Tibial artery (tissue), 4 donors: Measurements from ENCODE around the gene BRMS1L.
"Not testable (repeated sequence)": the region's sequence is repeated elsewhere in the genome, so short reads cannot be mapped to it uniquely, and the experiment has no call there.

Experiments used
- DNase-seq, 2 donors: peaks; one replicate each; pipeline ENCODE4 v3.0.0-alpha.2; 2019
- H3K27ac ChIP-seq, 2 donors: fragments of 200-600 bp; sonication (generic) in 1 of 2; 1 replicate in 1 of 2; 2 replicates in 1 of 2; pipeline ENCODE4 v1.5.1; 2018 to 2019; ENCODE audit warnings: mild to moderate bottlenecking in 1 of 2
- H3K27me3 ChIP-seq, 2 donors: fragments of 200-600 bp; sonication (generic) in 1 of 2; one replicate each; pipeline versions ENCODE4 v1.5.1 to v1.6.0; 2016 to 2019
- H3K36me3 ChIP-seq, 3 donors: fragments of 200-600 bp; sonication (generic) in 2 of 3; one replicate each; pipeline ENCODE4 v1.5.1; 2016 to 2019; ENCODE audit warnings: mild to moderate bottlenecking in 2 of 3
- H3K4me1 ChIP-seq, 4 donors: fragments of 200-600 bp; sonication (generic) in 2 of 4; 1 replicate in 3 of 4; 2 replicates in 1 of 4; pipeline ENCODE4 v1.5.1; 2016 to 2019
- H3K4me3 ChIP-seq, 2 donors: fragments of 200-600 bp; sonication (generic) in 1 of 2; 1 replicate in 1 of 2; 2 replicates in 1 of 2; pipeline ENCODE4 v1.5.1; 2018 to 2019; ENCODE audit warnings: mild to moderate bottlenecking in 2 of 2
- H3K9me3 ChIP-seq, 3 donors: fragments of 200-600 bp; sonication (generic) in 1 of 3; one replicate each; pipeline ENCODE4 v1.5.1; 2016 to 2019
- CTCF ChIP-seq, 2 experiments: fragments of 200-600 bp in 1 of 2; fragments of 450-650 bp in 1 of 2; IDR thresholded peaks; one replicate each; pipeline ENCODE4 v1.5.1; 2017 to 2019; ENCODE audit warnings: antibody characterized with exemption in 2 of 2, mild to moderate bottlenecking in 1 of 2, moderate library complexity in 1 of 2
- intact Hi-C: fragments of 100-400 bp; cut with DNase I; formaldehyde crosslinking; loops from one replicate; pipeline ENCODE4 v1.15.0; 2023; ENCODE audit warnings: low total_unique reads

The BRMS1L gene

GRCh38 chr14:35826218-35826951, at the start of gene BRMS1L:
Gene BRMS1L, plus strand, starts transcription at chr14:35826338. Its CDS starts 179 bp downstream, at chr14:35826517.
- intact Hi-C loops = no loop called here
- Histone ChIP-seq H3K4me1 (peaks cover 0 to 12% (median 9%) of the 10 kb centered on the region in 4 donors), H3K9me3 (no peaks in the 10 kb centered on the region), H3K4me3 (peak within 1 kb of the TSS; percentile 74 to 87), H3K36me3 (peaks cover 0 to 1% (median under 1%) of the 10 kb centered on the region in 3 donors), H3K27me3 (no peaks in the 10 kb centered on the region), H3K27ac (peak within 1 kb of the TSS; percentile 95 to 98)
- peak; percentile 98 to 99 for DNase-seq
- TF ChIP-seq CTCF (IDR thresholded peaks at IDR 0.05) = peak in 1 of 2 experiments; percentile 16

- Histone ChIP-seq H3K27ac (no peak overlapping the region), H3K9me3 (peaks cover 0 to 14% (median 0%) of the 10 kb centered on the region in 3 donors), H3K36me3 (peaks cover 0 to 10% (median 4%) of the 10 kb centered on the region in 3 donors), H3K4me1 (no peaks in the 10 kb centered on the region), H3K4me3 (no peak overlapping the region), H3K27me3 (no peaks in the 10 kb centered on the region)
- TF ChIP-seq CTCF (IDR thresholded peaks at IDR 0.05) = no peak
- intact Hi-C loops = no loop called here
- no peak for DNase-seq
These were observed 49.3 kb upstream of the BRMS1L start for GRCh38 chr14:35776823-35777222.

- DNase-seq, intact Hi-C loops, H3K36me3 ChIP-seq: not testable (repeated sequence)
These were observed 48.6 kb upstream of the BRMS1L start for GRCh38 chr14:35777550-35777949.

GRCh38 chr14:35779368-35779767, 46.8 kb upstream of the BRMS1L start:
- Histone ChIP-seq H3K9me3 (peaks cover 0 to 18% (median 0%) of the 10 kb centered on the region in 3 donors), H3K4me3 (no peak overlapping the region), H3K4me1 (no peaks in the 10 kb centered on the region), H3K36me3 (peaks cover 0 to 4% (median 4%) of the 10 kb centered on the region in 3 donors), H3K27me3 (no peaks in the 10 kb centered on the region), H3K27ac (no peak overlapping the region)
- intact Hi-C loops = no loop called here
- no peak for TF ChIP-seq CTCF (IDR thresholded peaks at IDR 0.05)
- DNase-seq = no peak

More at GRCh38 chr14:35777550-35777949, 48.6 kb upstream of the BRMS1L start:
- H3K9me3 ChIP-seq = peaks cover 0 to 18% (median 0%) of the 10 kb centered on the region in 3 donors
- not testable (repeated sequence) for H3K27ac ChIP-seq, H3K4me1 ChIP-seq, H3K27me3 ChIP-seq, H3K4me3 ChIP-seq

GRCh38 chr14:35783699-35784098, 42.4 kb upstream of the BRMS1L start:
- TF ChIP-seq CTCF (IDR thresholded peaks at IDR 0.05) = no peak
- Histone ChIP-seq H3K4me1 (peaks cover 0 to 8% (median 0%) of the 10 kb centered on the region in 4 donors), H3K4me3 (no peak overlapping the region), H3K27ac (no peak overlapping the region), H3K9me3 (peaks cover 0 to 18% (median 0%) of the 10 kb centered on the region in 3 donors), H3K27me3 (no peaks in the 10 kb centered on the region), H3K36me3 (peaks cover 0 to 4% (median 0%) of the 10 kb centered on the region in 3 donors)
- intact Hi-C loops = no loop called here
- no peak for DNase-seq

- no peak overlapping the region for H3K27ac ChIP-seq
- H3K9me3 ChIP-seq = peaks cover 0 to 4% (median 0%) of the 10 kb centered on the region in 3 donors
- no peaks in the 10 kb centered on the region for H3K27me3 ChIP-seq
- DNase-seq = no peak
- H3K36me3 ChIP-seq = no peaks in the 10 kb centered on the region
- H3K4me1 ChIP-seq = peaks cover 0 to 8% (median 0%) of the 10 kb centered on the region in 4 donors
- no peak overlapping the region for H3K4me3 ChIP-seq
- intact Hi-C loops = no loop called here
- no peak for TF ChIP-seq CTCF (IDR thresholded peaks at IDR 0.05)
These were observed 39.3 kb upstream of the BRMS1L start for GRCh38 chr14:35786856-35787255.
